NCI-H345 (cell line): Measurements from ENCODE around the gene IFITM1.
"Not testable (repeated sequence)": the region's sequence is repeated elsewhere in the genome, so short reads cannot be mapped to it uniquely, and the experiment has no call there.

Experiments
- DNase-seq: peaks from one replicate; lab custom pipeline; 2025; lab: John Stamatoyannopoulos, UW

The IFITM1 gene

GRCh38 chr11:293852-294661 lies 19.8 kb upstream of the IFITM1 start:
- DNase-seq, result no peak

DNA sequence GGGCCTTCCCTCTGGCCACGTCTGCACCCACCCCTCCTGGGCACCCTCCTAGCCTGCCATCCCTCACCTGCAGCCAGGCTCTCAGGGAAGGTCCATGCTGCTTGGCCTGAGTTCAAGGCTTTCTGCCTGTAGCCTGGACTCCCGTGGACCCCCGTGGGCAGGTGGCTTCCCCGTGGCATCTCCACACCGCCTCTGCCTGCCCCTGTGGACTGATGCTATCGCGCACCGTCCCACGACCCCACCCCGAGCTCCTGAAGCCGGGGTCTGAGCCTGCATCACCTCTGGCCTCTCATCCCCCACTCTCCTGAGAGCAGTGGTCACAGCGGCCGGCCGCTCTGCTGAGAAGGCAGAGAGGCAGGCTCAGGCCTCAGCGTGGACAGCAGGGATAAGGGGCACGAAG lies 19.1 kb upstream of the IFITM1 start:
- DNase-seq, result no peak

DNA sequence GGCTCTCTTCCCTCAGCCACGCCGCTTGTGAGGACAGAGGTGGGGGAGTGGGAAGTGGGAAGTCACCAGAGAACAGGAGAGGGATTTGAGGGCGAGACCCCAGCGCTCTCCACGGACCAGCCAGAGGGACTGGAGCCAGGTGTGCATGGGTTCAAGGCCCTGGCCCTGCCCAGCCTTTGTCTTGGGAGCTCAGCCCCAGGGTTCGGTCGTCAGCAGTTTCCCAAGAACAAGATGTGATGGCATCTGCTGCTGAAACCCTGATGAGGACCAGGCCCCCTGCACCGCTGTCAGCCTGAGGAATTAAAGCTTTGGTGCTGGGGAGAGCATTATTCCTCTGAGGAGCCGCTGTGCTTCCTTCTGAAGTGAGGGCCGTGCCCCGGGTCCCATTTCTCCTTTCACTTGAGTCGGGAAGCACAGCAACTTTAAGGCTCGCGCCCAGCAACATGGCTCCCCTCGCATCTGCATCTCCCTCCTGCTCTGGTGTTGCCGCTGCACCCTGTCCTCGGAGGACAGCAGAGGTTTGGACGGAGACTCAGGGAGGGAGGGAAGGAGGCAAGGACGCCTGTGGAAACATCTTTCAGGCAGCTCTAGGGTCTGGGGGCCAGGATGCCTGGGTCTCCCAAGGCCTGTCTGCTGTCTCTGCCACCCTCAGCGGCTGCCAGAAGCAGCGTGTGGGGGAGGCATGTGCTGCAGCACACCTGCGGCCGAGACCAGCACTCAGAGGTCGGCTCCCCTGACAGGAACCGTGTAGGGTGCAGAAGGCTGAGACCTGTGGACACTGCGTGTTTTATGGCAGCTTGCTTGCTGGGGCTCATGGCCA lies 18.3 kb upstream of the IFITM1 start:
- DNase-seq, result no peak

DNA sequence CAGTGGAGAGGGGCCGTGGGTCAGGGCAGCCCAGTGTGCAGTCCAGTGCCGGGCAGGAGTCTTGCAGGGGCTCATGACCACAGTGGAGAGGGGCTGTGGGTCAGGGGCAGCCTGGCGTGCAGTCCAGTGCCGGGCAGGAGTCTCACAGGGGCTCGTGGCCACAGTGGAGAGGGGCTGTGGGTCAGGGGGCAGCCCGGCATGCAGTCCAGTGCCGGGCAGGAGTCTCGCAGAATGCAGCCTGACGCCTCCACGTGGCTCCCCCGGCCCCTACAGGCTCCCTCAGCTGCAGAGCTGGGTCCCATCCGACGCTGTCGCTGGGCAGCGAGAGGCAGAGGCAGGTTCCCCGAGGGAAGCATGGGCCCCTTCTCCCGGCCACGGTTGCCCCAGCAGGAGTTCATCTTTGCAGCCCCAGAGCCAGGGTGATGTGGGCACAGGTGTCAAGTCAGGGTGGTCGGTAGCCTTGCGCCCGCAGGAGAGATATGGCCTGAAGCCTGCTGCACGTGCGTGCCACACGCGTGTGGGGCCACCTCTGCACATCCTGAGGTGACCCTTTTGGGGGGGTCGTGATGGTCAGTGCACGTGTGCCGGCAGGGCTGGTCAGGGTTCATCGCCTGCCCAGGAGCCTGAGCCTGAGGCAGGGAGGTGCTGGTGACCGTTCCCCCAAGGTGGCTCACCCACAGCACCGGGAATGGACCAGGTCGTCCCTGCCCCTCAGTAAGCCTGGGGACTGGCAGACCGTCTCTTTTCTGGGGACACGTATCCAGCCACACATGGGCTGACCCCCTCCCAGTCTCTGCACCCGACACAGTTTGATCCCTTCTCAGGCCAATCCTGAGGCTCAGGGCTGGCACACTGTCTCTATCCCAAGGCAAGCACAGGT lies 17.4 kb upstream of the IFITM1 start:
- no peak for DNase-seq

- no peak for DNase-seq
Measured at GRCh38 chr11:297051-297585, 16.7 kb upstream of the IFITM1 start.

GRCh38 chr11:297586-298405 lies 16.0 kb upstream of the IFITM1 start:
- no peak for DNase-seq

DNA sequence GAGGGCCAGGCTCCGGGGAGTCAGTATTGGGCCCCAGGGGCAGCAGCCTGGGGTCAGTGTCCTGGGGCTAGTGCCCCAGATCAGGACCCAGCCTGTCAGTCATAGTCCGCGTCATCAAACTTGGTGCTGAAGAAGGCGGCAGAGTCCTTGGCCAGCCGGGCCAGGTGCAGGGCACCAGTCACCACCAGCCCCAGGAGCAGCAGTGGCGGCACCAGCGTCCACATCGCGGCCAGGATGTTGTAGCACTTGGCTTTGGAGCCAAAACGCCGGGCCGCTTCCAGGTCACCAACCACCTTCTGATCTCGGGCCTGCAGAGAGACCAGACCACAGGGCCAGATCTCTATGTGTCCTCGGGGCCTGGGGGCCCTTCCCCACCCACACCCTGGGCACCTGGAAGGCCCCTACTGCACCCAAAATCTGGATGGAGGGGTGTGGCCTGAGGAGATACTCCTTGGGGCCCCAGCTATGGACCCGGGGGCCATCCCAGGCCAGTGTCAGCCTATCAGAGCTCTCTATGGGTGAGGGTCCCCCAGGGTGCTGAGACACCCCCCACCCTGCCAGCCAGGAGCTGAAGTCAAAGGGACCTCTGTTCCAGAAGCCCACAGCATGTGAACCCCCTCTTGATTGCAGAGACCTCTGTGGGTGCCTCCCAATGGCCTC lies 15.3 kb upstream of the IFITM1 start:
- DNase-seq, result no peak

- no peak for DNase-seq
Measured at GRCh38 chr11:299081-299891, 14.6 kb upstream of the IFITM1 start, which contains the start of gene IFITM5. Gene IFITM5 (minus strand): TSS chr11:299526. CDS start chr11:299490, 36 bp downstream.

- DNase-seq, result no peak
Measured at GRCh38 chr11:299951-300735, 13.7 kb upstream of the IFITM1 start.

DNA sequence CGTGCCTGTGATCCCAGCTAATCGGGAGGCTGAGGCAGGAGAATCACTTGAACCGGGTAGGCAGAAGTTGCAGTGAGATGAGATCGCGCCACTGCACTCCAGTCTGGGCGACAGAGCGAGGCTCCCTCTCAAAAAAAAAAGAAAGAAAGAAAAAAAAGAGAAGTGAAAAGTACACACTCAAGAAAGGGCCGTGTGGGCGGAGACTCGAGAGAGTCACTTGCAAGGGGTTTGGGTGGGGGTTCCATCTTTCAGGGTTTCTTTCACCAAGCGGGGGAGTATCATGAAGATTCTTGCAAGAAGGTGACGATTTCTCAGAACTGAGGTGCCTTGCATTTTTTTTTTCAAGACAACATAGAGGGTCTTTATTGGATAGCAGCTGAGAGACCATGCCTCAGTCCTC lies 10.5 kb upstream of the IFITM1 start:
- no peak for DNase-seq

DNA sequence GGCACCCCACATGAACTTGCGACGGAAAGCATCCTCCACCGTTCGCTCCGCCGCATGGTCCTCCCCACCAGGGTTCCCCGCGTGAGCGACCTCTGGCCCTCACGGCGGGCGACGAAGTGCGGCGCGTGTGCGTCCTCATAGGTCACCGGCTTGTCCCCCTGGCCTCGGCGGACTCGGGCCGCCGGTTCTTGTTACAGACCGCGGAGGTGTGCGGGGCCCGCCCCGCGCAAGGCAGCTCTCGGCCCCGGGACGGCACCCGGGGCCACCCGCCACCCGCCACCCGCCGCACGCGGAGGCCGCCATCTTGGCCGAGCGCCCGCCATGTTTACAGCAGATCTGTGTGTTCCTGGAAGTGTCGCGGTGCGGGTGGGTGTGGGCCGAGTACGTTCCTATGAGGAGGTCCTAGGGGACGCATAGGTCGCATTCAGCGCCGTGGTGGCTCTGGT lies 9.8 kb upstream of the IFITM1 start:
- DNase-seq, result no peak

GRCh38 chr11:304915-305843 lies 8.7 kb upstream of the IFITM1 start:
- DNase-seq, result peak; percentile 22

GRCh38 chr11:305844-306211 lies 8.0 kb upstream of the IFITM1 start:
- DNase-seq, result no peak

DNA sequence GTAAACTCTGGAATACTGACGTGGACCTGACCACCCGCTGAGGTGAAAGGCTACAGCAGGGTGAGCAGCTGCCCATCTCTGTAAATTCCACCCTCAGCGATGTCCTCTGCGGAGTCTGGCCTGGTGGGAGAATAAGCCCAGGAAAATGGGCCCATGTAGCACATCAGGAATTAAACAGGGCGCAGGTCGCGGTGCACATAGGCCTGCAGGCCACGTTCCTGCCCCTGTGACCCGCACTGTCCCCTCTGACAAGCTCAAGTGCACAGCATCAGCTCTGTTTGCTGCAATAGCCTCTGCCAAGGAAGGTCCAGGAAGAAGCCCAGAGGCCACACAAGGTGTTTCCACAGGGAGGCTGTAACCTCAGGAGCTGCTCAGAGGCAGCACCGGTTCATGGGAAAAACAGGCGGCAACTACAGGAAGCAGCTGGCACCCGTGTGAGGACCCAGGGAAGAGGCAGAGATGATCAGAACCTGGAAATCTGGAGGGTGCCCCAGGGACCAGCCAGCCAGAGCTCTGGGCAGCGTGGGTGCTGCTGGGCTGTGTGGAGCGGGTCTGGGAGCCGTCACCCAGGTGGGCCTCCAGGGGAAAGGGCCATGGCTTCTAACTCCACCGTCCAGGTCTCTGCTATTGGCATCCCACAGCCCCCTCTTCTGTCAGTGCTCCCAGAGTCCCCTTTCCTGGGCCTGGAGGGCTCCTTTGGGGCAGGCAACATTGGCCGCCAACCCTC lies 7.0 kb upstream of the IFITM1 start:
- no peak for DNase-seq

DNA sequence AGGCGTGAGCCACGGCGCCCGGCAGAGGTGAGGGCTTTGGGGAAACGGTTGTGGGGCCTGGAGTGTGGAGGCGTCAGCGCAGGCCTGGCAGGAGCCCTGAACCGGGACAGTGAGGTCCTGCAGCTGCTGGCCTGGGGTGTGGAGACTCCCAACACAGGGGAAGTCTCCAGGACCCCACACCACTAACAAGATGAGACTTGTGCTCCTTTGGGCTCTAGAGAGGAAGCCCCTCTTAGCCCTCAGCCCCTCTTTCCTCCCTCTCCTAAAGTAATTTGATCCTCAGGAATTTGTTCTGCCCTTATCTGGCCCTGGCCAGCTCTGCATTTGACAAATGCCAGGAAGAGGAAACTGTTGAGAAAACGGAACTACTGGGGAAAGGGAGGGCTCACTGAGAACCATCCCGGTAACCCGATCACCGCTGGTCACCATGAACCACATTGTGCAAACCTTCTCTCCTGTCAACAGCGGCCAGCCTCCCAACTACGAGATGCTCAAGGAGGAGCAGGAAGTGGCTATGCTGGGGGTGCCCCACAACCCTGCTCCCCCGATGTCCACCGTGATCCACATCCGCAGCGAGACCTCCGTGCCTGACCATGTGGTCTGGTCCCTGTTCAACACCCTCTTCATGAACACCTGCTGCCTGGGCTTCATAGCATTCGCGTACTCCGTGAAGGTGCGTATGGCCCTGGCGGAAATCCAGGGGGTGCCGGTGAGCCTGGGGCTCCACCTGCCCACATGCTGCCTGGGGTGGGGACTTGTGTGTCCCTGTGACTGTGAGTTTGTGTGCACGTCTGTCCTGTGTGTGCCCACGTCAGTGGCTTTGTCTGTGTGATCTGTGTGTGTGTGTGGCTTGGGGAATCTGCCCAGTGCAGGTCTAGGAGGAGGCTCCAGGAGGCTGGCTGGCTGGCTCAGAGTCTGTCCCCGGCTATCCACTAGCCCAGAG lies 5.8 kb upstream of the IFITM1 start, which contains the start of gene IFITM2:
Gene IFITM2 (plus strand): TSS at position 51 of the 943 bp plus-strand sequence. CDS start 377 bp downstream, at position 428.
- not testable (repeated sequence) for DNase-seq
